Caco-2 (cell line): ENCODE data around the gene IL1B. TPM values are rescaled to one million over a fixed set of nuclear protein-coding genes. Genes with fewer than 3 reads are reported as not detected.

Experiments used
- BruUV-seq: library from RNA; stranded (reverse); fragments of 400-500 nt; replicated peaks from 2 replicates; lab custom pipeline; 2021; lab: Mats Ljungman, UMichigan
- CTCF ChIA-PET: fragments of 300-600 bp; sonication (Branson Sonifier 250); formaldehyde crosslinking; loops from one replicate; lab custom pipeline; 2022; ENCODE audit warnings: antibody characterized with exemption; lab: Charles Lee
- POLR2A ChIA-PET: fragments of 300-600 bp; sonication (Branson Sonifier 250); formaldehyde crosslinking; loops from one replicate; lab custom pipeline; 2022; ENCODE audit warnings: antibody characterized with exemption; lab: Charles Lee
- DNase-seq, 2 experiments: peaks; one replicate each; pipeline versions ENCODE4 v3.0.0 to v3.0.0-alpha.2; 2020 to 2022
- H3K27me3 ChIP-seq: replicated peaks from 2 replicates; pipeline ENCODE4 v1.6.0; 2011; ENCODE audit warnings: low read length; ENCODE audit not compliant: control insufficient read depth, insufficient read depth
- H3K36me3 ChIP-seq: 2 replicates; pipeline ENCODE4 v1.5.1; 2011; ENCODE audit warnings: low read length; ENCODE audit not compliant: control insufficient read depth, insufficient read depth
- H3K4me1 ChIP-seq: fragments of 250-450 bp; sonication (Bioruptor Pico); 2 replicates; pipeline ENCODE4 v1.5.1; 2020; ENCODE audit warnings: mild to moderate bottlenecking
- H3K4me3 ChIP-seq: 2 replicates; pipeline ENCODE4 v1.5.1; 2011; ENCODE audit warnings: low read depth, mild to moderate bottlenecking, control low read depth, low read length
- H3K9me3 ChIP-seq: fragments of 250-450 bp; sonication (Bioruptor Pico); 2 replicates; pipeline ENCODE4 v1.5.1; 2020; ENCODE audit warnings: mild to moderate bottlenecking, moderate library complexity
- H3K27ac Mint-ChIP-seq: one replicate; pipeline ENCODE4 v1.8.0; 2022; ENCODE audit warnings: mixed read lengths; ENCODE audit not compliant: unreplicated experiment
- H3K27me3 Mint-ChIP-seq: one replicate; pipeline ENCODE4 v1.8.0; 2022; ENCODE audit warnings: mixed read lengths; ENCODE audit not compliant: insufficient read depth, unreplicated experiment
- H3K36me3 Mint-ChIP-seq: one replicate; pipeline ENCODE4 v1.8.0; 2022; ENCODE audit warnings: mild to moderate bottlenecking, mixed read lengths; ENCODE audit not compliant: insufficient read depth, unreplicated experiment
- H3K4me1 Mint-ChIP-seq: one replicate; pipeline ENCODE4 v1.8.0; 2022; ENCODE audit warnings: low read depth, mixed read lengths; ENCODE audit not compliant: unreplicated experiment
- H3K4me3 Mint-ChIP-seq: one replicate; pipeline ENCODE4 v1.8.0; 2022; ENCODE audit warnings: mild to moderate bottlenecking, moderate library complexity, mixed read lengths; ENCODE audit not compliant: unreplicated experiment
- H3K9me3 Mint-ChIP-seq: one replicate; pipeline ENCODE4 v1.8.0; 2022; ENCODE audit warnings: mixed read lengths; ENCODE audit not compliant: unreplicated experiment
- intact Hi-C: fragments of 100-400 bp; cut with micrococcal nuclease; formaldehyde crosslinking; loops from one replicate; pipeline ENCODE4 v1.10.0; 2022; ENCODE audit not compliant: unreplicated experiment
- total RNA-seq: library from RNA; stranded (reverse); gene quantifications from 2 replicates; pipeline ENCODE4 v1.2.3, GENCODE V29; 2022
- TF ChIP-seq, protein P1 (sequence below), 2 experiments: fragments of 200-600 bp in 1 of 2; IDR thresholded peaks; 1 replicate in 1 of 2; 2 replicates in 1 of 2; pipeline versions ENCODE4 v1.5.1 to v1.8.0; 2011 to 2022; ENCODE audit warnings: antibody characterized with exemption in 1 of 2, control low read depth in 1 of 2, inconsistent platforms in 1 of 2, low read depth in 1 of 2, low read length in 1 of 2, mild to moderate bottlenecking in 1 of 2, moderate library complexity in 1 of 2; ENCODE audit not compliant: insufficient read depth in 1 of 2, severe bottlenecking in 1 of 2, unreplicated experiment in 1 of 2

The IL1B gene
- total RNA-seq, 1 experiment from 2014 or later: 0.18 TPM

GRCh38 chr2:112830682-112831512 lies 5.7 kb downstream of the IL1B start:
- H3K36me3 ChIP-seq: no peaks in the 10 kb centered on the region
- no peak overlapping the region for H3K27ac Mint-ChIP-seq
- H3K36me3 Mint-ChIP-seq: no peaks in the 10 kb centered on the region
- H3K4me1 Mint-ChIP-seq: no peaks in the 10 kb centered on the region
- CTCF ChIA-PET: no interaction called here
- no peak overlapping the region for H3K4me3 ChIP-seq
- H3K4me3 Mint-ChIP-seq: no peak overlapping the region
- no peaks in the 10 kb centered on the region for H3K9me3 ChIP-seq
- intact Hi-C loops: no loop called here
- TF ChIP-seq, protein P1, sequence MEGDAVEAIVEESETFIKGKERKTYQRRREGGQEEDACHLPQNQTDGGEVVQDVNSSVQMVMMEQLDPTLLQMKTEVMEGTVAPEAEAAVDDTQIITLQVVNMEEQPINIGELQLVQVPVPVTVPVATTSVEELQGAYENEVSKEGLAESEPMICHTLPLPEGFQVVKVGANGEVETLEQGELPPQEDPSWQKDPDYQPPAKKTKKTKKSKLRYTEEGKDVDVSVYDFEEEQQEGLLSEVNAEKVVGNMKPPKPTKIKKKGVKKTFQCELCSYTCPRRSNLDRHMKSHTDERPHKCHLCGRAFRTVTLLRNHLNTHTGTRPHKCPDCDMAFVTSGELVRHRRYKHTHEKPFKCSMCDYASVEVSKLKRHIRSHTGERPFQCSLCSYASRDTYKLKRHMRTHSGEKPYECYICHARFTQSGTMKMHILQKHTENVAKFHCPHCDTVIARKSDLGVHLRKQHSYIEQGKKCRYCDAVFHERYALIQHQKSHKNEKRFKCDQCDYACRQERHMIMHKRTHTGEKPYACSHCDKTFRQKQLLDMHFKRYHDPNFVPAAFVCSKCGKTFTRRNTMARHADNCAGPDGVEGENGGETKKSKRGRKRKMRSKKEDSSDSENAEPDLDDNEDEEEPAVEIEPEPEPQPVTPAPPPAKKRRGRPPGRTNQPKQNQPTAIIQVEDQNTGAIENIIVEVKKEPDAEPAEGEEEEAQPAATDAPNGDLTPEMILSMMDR (IDR thresholded peaks at IDR 0.05; ENCODE audit: insufficient read depth in 1 of 2, low read depth in 1 of 2, low read length in 1 of 2, severe bottlenecking in 1 of 2, unreplicated experiment in 1 of 2): no peak
- POLR2A ChIA-PET: no interaction called here
- no TSS peak for BruUV-seq
- H3K4me1 ChIP-seq: 0 out of 2 replicates have a peak, but pooled peaks cover 2% of the 10 kb centered on the region
- no peaks in the 10 kb centered on the region for H3K27me3 ChIP-seq
- no peaks in the 10 kb centered on the region for H3K27me3 Mint-ChIP-seq
- H3K9me3 Mint-ChIP-seq: no peaks in the 10 kb centered on the region
- DNase-seq: no peak

DNA sequence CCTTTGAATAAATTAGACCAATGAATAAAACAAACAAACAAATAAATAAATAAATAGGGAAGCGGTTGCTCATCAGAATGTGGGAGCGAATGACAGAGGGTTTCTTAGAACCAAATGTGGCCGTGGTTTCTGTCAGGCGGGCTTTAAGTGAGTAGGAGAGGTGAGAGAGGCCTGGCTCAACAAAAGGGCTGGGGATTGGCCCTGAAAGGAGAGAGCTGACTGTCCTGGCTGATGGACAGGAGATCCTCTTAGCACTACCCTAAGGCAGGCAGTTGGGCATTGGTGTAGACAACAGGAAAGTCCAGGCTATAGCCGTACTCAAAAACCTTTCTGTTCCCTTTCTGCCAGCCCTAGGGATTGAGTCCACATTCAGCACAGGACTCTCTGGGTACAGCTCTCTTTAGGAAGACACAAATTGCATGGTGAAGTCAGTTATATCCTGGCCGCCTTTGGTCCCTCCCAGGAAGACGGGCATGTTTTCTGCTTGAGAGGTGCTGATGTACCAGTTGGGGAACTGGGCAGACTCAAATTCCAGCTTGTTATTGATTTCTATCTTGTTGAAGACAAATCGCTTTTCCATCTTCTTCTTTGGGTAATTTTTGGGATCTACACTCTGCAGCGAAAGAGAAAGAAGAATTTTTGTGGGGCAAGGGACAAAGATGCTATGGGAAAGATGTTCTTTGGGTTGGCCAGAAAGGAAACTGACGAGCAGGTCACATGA lies 6.5 kb downstream of the IL1B start:
- ChIA-PET POLR2A (no interaction called here), CTCF (no interaction called here)
- Histone ChIP-seq H3K4me1 (0 out of 2 replicates have a peak, but pooled peaks cover 2% of the 10 kb centered on the region), H3K4me3 (no peak overlapping the region), H3K9me3 (no peaks in the 10 kb centered on the region), H3K27me3 (no peaks in the 10 kb centered on the region), H3K36me3 (no peaks in the 10 kb centered on the region)
- intact Hi-C loops: no loop called here
- no peak for DNase-seq
- Mint-ChIP-seq H3K4me3 (no peak overlapping the region), H3K36me3 (no peaks in the 10 kb centered on the region), H3K9me3 (no peaks in the 10 kb centered on the region), H3K27ac (no peak overlapping the region), H3K4me1 (no peaks in the 10 kb centered on the region), H3K27me3 (no peaks in the 10 kb centered on the region)
- TF ChIP-seq, protein P1 (IDR thresholded peaks at IDR 0.05; ENCODE audit: insufficient read depth in 1 of 2, low read depth in 1 of 2, low read length in 1 of 2, severe bottlenecking in 1 of 2, unreplicated experiment in 1 of 2): no peak
- no TSS peak for BruUV-seq

GRCh38 chr2:112829101-112829960 lies 7.2 kb downstream of the IL1B start:
- Mint-ChIP-seq H3K4me1 (no peaks in the 10 kb centered on the region), H3K36me3 (no peaks in the 10 kb centered on the region), H3K27ac (no peak overlapping the region), H3K9me3 (no peaks in the 10 kb centered on the region), H3K4me3 (no peak overlapping the region), H3K27me3 (no peaks in the 10 kb centered on the region)
- H3K4me3 ChIP-seq: no peak overlapping the region
- TF ChIP-seq, protein P1 (IDR thresholded peaks at IDR 0.05; ENCODE audit: insufficient read depth in 1 of 2, low read depth in 1 of 2, low read length in 1 of 2, severe bottlenecking in 1 of 2, unreplicated experiment in 1 of 2): no peak
- H3K9me3 ChIP-seq: no peaks in the 10 kb centered on the region
- CTCF ChIA-PET: no interaction called here
- H3K4me1 ChIP-seq: 0 out of 2 replicates have a peak, but pooled peaks cover under 1% of the 10 kb centered on the region
- DNase-seq: no peak
- no peaks in the 10 kb centered on the region for H3K27me3 ChIP-seq
- H3K36me3 ChIP-seq: no peaks in the 10 kb centered on the region
- intact Hi-C loops: no loop called here
- no TSS peak for BruUV-seq
- POLR2A ChIA-PET: no interaction called here
